HS-5 (cell line): ENCODE data around the gene KRTAP19-1.
"Not testable (repeated sequence)": the region's sequence is repeated elsewhere in the genome, so short reads cannot be mapped to it uniquely, and the experiment has no call there.

Experiments
- DNase-seq: peaks from one replicate; pipeline ENCODE4 v3.0.0-alpha.2; 2012; ENCODE audit warnings: low read depth

Gene KRTAP19-1

DNA sequence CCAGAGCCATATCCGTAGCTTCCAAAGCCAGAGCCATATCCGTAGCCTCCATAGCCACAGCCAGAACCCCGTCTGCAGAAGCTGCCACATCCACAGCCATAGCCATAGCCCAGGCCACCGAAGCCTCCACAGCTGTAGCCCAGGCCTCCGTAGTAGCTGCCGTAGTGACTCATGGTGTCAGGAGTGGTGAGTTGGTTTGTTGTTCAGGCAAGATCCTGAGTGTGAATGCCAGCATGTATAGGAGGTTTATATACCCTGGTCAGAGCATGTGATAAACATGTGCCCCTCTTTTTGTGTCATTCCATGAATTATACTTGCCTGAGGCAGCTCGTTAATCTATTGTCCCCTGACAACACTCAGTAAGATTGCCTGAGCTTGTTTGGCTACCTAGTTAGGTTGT lies at the start of gene KRTAP19-1:
Gene KRTAP19-1 (minus strand): TSS at position 223 of the 400 bp plus-strand sequence. CDS start 50 bp downstream, at position 173.
- DNase-seq = no peak

DNA sequence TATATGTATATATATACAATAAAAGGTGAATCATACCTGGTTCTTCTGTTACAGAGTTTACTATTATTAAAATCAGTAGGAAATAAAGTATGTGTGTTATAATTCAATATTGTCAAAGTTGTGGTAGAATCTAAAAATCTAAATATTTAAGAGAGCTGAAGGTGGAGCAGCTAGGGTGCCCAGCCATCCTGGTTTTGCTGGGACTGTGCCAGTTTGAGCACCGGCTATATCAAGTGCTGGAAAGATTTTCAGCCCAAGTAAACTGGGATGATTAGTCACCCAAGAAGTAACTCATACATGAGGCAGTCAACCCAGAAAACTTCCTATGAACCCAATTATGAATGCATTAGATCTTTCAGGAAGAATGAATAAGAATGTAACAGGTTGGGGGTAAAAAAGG lies 38.7 kb upstream of the KRTAP19-1 start:
- DNase-seq = no peak

- DNase-seq = no peak
These were observed 35.5 kb upstream of the KRTAP19-1 start for GRCh38 chr21:30515681-30516080.

- not testable (repeated sequence) for DNase-seq
These were observed 25.5 kb upstream of the KRTAP19-1 start for GRCh38 chr21:30505621-30506205.

DNA sequence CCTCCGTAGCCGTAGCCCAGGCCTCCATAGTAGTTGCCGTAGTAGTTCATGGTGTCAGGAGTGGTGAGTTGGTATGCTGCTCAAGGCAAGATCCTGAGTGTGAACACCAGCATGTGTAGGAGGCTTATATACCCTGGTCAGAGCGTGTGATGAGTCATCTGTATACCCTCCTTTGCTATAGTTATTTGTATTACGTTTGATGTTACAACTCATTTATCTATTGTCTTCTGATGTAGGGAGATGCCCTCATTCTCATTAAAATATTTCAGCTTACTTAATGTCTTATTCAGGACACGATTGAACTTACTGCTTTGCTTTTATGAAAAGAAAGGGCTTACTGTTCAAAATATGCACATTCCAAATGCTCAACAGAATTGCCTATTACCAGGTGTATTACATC lies 21.9 kb upstream of the KRTAP19-1 start, which contains the start of gene KRTAP19-5:
Gene KRTAP19-5 (minus strand): TSS at position 101 of the 400 bp plus-strand sequence. CDS start 51 bp downstream, at position 50.
- DNase-seq = no peak

DNA sequence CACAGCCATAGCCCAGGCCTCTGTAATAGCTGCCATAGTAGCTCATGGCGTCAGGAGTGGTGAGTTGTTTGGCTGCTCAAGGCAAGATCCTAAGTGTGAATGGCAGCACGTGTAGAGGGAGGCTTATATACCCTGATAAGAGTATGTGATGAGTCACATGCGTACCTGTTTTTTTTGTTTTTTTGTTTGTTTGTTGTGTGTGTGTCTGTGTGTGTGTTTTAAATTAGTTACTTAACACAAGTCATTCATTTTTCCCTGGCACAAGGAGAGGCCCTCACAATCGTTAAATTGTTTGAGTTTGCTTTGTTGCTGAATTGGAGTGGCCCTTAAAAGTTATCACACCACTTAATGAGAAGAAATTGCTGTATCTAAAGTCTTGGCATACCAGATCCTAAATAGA lies 16.9 kb upstream of the KRTAP19-1 start, which contains the start of gene KRTAP19-4:
Gene KRTAP19-4 (minus strand): TSS at position 101 of the 400 bp plus-strand sequence. CDS start 55 bp downstream, at position 46.
- no peak for DNase-seq

DNA sequence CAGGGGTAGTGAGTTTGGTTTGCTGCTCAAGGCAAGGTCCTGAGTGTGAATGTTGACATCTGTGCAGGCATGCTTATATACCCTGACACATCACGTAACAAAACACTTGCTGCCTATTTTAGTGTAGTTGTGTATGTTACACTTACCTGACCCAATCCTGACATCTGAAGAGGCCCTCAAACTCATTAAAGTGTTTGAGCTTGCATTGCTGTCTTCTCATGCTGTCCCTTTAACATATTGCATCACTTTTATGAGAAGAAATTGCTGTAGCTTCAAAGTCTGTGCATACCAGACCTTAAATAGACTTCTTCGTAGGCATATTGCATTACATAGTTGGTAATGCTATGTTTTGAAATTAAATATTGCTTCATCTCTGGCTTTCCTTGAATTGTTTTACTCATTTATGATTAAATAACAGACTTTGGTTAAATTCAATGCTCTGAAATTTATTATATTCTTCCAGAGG lies 11.8 kb upstream of the KRTAP19-1 start, which contains the start of gene KRTAP19-3:
Gene KRTAP19-3 (minus strand): TSS at position 51 of the 466 bp plus-strand sequence. CDS start 56 bp downstream, outside the sequence.
- DNase-seq = no peak

GRCh38 chr21:30487336-30487735 lies 7.2 kb upstream of the KRTAP19-1 start, which contains the start of gene KRTAP19-2:
KRTAP19-2 (minus strand) TSS chr21:30487436; CDS start chr21:30487348, 88 bp downstream.
- DNase-seq = no peak

- no peak for DNase-seq
These were observed 6.0 kb upstream of the KRTAP19-1 start for GRCh38 chr21:30486180-30486579.

- DNase-seq = no peak
These were observed 2.0 kb upstream of the KRTAP19-1 start for GRCh38 chr21:30482130-30482529.

DNA sequence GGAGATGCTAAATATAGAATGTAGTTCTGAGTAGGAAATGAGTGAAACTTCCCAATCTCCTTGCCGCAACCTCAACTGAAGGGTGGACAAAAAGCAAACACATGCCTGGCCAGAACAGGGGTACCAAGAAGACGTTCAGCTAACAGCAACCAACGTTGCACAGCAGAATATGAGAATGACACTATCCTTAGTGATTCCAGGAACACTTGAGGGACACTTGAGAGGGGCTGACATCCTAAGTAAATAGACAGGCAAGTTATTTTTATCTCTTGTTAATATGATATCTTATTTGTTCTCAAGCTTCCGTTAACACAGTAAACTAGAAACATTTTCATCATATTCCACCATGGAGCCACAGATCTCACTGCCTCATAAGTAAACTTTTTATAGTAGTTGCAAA lies 908 bp downstream of the KRTAP19-1 start:
- no peak for DNase-seq

DNA sequence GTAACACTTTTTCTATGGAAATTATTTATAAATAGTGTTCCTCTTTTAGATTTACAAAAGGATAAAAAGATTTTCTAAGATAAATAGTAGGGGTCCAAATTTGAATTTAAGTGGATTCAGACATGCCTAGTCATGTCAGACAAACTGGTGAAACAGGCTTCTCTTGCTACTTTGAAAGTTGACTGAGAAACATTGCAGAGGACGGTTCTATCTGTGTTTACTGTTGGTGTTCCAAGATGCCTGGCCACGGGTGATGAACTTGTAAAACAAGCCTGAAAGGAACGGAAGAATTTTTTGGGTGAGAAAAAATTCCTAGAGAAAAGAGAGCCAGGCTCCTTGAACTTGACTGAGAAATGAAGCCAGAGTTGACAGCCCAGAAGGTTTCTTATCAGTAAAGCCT lies 2.2 kb downstream of the KRTAP19-1 start:
- DNase-seq = no peak

DNA sequence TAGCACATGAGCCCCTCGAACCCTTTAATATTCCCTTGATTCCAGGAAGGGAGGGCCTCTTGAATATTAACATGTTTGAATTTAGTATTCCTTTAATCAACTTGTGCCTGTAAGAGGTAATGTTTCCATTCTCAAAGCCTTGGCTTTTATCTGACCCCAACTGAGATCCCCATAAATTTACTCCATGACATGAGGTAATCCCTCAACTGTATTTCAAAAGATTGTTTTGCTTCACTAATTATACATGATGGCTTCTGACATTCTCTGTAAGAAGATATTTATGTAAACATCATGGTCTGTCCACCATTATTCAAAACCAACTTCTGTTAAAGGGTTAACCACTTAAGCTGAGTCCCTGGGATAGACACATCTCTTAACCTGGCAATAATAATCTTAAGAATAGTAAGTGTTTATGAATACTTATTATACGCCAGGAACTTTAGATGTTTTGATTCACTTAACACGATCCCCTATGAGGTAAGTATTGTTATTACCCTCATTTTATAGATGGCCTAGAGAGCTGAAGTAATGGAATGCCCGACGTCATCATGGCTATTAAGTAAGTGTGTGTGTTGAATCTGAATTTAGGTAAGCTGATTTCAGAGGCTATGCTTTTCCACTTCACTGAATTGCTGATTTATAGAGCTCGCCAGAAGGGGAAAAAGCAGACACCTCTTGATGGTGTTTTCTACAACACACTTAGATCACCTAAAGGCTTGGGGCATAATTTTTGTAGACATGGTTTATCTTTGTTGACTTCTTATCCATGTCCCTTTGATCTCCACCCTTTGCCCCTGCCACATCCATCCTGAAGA lies 11.1 kb downstream of the KRTAP19-1 start:
- no peak for DNase-seq

DNA sequence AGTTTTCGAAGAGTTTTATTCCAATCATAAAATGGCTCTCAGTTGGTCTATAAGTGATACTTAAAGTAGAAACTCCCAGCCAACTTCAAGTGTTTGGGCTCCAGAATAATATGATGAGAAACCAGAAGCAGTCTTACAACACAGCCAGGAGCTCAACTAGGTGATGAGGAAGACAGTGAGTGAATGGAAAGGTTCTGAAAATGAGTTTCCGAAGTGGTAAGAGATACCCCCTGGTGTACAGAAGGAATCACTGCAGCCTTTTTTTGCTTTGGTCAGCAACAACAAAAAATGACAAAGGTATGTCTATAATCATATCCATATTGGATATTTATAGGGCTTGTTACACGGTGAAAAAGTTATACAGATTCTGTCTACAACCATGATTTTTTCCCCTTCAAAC lies 16.5 kb downstream of the KRTAP19-1 start:
- no peak for DNase-seq

GRCh38 chr21:30448514-30448913 lies 31.7 kb downstream of the KRTAP19-1 start:
- no peak for DNase-seq

DNA sequence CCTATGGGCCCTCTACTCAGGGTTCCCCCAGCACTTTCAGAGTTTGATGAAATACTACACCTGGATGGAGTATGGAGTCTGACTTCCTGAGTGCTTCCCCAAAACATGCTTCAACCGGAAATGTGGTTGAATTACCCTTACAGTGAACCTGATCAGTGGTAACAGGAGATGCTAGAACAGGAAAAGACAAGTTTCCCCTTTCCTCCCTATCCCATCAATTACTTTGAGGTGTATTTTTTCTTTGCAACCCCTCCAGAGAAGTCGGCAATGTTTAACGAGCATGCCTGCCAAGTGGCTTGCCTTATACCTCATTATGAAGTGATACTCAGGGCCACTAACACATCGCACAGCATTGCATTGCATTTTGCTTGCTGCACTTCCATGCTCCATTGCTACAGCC lies 33.1 kb downstream of the KRTAP19-1 start:
- DNase-seq = no peak

GRCh38 chr21:30444204-30444603 lies 36.0 kb downstream of the KRTAP19-1 start:
- no peak for DNase-seq

DNA sequence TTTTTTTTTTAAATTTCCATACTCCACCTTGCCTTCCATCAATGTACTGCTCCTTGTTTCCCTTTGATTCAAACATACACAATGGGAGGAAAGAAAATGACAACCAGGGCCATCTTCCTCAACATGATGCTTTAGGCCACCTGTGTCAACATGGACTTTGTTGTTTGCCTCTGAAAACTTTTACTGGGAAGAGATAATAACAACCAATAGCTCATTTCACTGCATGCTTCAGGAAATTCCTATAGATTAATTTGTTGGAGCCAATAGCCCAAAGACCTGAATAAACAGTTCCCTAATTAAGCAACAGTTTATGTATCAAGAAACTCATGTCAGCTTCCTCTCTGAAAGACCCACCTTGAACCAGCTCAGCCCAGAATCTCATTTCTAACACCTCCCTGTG lies 36.9 kb downstream of the KRTAP19-1 start:
- DNase-seq = no peak

GRCh38 chr21:30439975-30440374 lies 40.2 kb downstream of the KRTAP19-1 start, which contains the start of gene KRTAP15-1:
KRTAP15-1 (plus strand) TSS chr21:30440275; CDS start chr21:30440328, 53 bp downstream.
- DNase-seq = no peak

- DNase-seq = no peak
These were observed 43.1 kb downstream of the KRTAP19-1 start for GRCh38 chr21:30437010-30437565.

GRCh38 chr21:30434033-30434631 lies 46.0 kb downstream of the KRTAP19-1 start:
- DNase-seq = peak; percentile 10

DNA sequence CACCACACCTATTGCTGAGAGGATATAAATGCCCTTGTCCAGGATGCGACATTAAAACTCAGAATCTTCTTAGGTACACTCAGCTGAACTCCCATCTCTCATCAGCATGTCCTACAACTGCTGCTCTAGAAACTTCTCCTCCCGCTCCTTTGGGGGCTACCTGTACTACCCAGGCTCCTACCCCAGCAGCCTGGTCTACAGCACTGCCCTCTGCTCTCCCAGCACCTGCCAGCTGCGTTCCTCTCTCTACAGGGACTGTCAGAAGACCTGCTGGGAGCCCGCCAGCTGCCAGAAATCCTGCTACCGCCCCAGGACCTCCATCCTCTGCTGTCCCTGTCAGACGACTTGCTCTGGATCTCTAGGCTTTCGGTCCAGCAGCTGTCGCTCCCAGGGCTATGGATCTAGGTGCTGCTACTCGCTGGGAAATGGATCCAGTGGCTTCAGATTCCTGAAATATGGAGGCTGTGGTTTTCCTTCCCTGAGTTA lies 50.0 kb downstream of the KRTAP19-1 start, which contains the start of gene KRTAP13-4:
Gene KRTAP13-4 (plus strand): TSS at position 51 of the 486 bp plus-strand sequence. CDS start 56 bp downstream, at position 107.
- no peak for DNase-seq
